Effector memory CD8-positive, alpha-beta T cell (primary cell): ENCODE results near the gene DOCK2.
A peak's percentile ranks its signal among the peaks of the same experiment; 100 is the strongest.

Experiments used
- ATAC-seq: fragments of 150-1000 bp; cut with Tn5 transposase; replicated peaks from 2 replicates; pipeline ENCODE4 v1.10.0; 2021; ENCODE audit warnings: mild to moderate bottlenecking, moderate library complexity
- DNase-seq, 3 experiments: peaks; one replicate each; pipeline ENCODE4 v3.0.0; 2021
- H3K27ac Mint-ChIP-seq, 2 donors: one replicate each; pipeline ENCODE4 v1.8.0; 2022; ENCODE audit warnings: mild to moderate bottlenecking in 2 of 2, mixed read lengths in 2 of 2, moderate library complexity in 2 of 2
- H3K27me3 Mint-ChIP-seq, 2 donors: one replicate each; pipeline ENCODE4 v1.8.0; 2022; ENCODE audit warnings: mixed read lengths in 2 of 2
- H3K36me3 Mint-ChIP-seq: one replicate; pipeline ENCODE4 v1.8.0; 2022; ENCODE audit warnings: mild to moderate bottlenecking, moderate library complexity, mixed read lengths; ENCODE audit not compliant: insufficient read depth
- H3K4me1 Mint-ChIP-seq, 2 donors: one replicate each; pipeline ENCODE4 v1.8.0; 2022; ENCODE audit warnings: low read depth in 2 of 2, mixed read lengths in 2 of 2
- H3K4me3 Mint-ChIP-seq, 2 donors: one replicate each; pipeline ENCODE4 v1.8.0; 2022; ENCODE audit warnings: mild to moderate bottlenecking in 2 of 2, mixed read lengths in 2 of 2, moderate library complexity in 2 of 2
- H3K9me3 Mint-ChIP-seq, 2 donors: one replicate each; pipeline ENCODE4 v1.8.0; 2022; ENCODE audit warnings: mixed read lengths in 2 of 2

Gene DOCK2

GRCh38 chr5:169627551-169627950 is 9.5 kb upstream of the DOCK2 start:
- Mint-ChIP-seq H3K36me3 (no peaks in the 10 kb centered on the region), H3K4me3 (no peak overlapping the region), H3K27me3 (peaks cover 0 to 9% of the 10 kb centered on the region in 2 donors), H3K4me1 (peaks cover 0 to 7% of the 10 kb centered on the region in 2 donors), H3K27ac (no peak overlapping the region), H3K9me3 (no peaks in the 10 kb centered on the region)
- DNase-seq (no peak), ATAC-seq (no peak)

GRCh38 chr5:169628892-169629291 is 8.2 kb upstream of the DOCK2 start:
- H3K27me3 Mint-ChIP-seq: peaks cover 0 to 9% of the 10 kb centered on the region in 2 donors
- no peak for ATAC-seq
- no peaks in the 10 kb centered on the region for H3K36me3 Mint-ChIP-seq
- H3K4me1 Mint-ChIP-seq: peaks cover 0 to 7% of the 10 kb centered on the region in 2 donors
- no peak overlapping the region for H3K4me3 Mint-ChIP-seq
- no peak overlapping the region for H3K27ac Mint-ChIP-seq
- DNase-seq: no peak
- no peaks in the 10 kb centered on the region for H3K9me3 Mint-ChIP-seq

- no peak overlapping the region for H3K27ac Mint-ChIP-seq
- DNase-seq (no peak), ATAC-seq (no peak)
- H3K36me3 Mint-ChIP-seq: peaks cover 3% of the 10 kb centered on the region
- H3K27me3 Mint-ChIP-seq: peaks cover 0 to 9% of the 10 kb centered on the region in 2 donors
- no peak overlapping the region for H3K4me3 Mint-ChIP-seq
- peaks cover 0 to 4% of the 10 kb centered on the region in 2 donors for H3K4me1 Mint-ChIP-seq
- H3K9me3 Mint-ChIP-seq: no peaks in the 10 kb centered on the region
Observed at GRCh38 chr5:169629847-169630548, 7.1 kb upstream of the DOCK2 start.

- ATAC-seq (no peak), DNase-seq (no peak)
- Mint-ChIP-seq H3K4me1 (peaks cover 0 to 8% of the 10 kb centered on the region in 2 donors), H3K36me3 (peaks cover 3% of the 10 kb centered on the region), H3K27me3 (peaks cover 0 to 9% of the 10 kb centered on the region in 2 donors), H3K9me3 (no peaks in the 10 kb centered on the region), H3K4me3 (no peak overlapping the region), H3K27ac (no peak overlapping the region)
Observed at GRCh38 chr5:169631360-169631759, 5.7 kb upstream of the DOCK2 start.

GRCh38 chr5:169632946-169633345 is 4.1 kb upstream of the DOCK2 start:
- H3K36me3 Mint-ChIP-seq: peaks cover 16% of the 10 kb centered on the region

GRCh38 chr5:169634606-169635005 is 2.5 kb upstream of the DOCK2 start:
- DNase-seq: no peak
- no peak for ATAC-seq
- peaks cover 0 to 7% of the 10 kb centered on the region in 2 donors for H3K27me3 Mint-ChIP-seq
- H3K9me3 Mint-ChIP-seq: no peaks in the 10 kb centered on the region
- peaks cover 22 to 31% of the 10 kb centered on the region in 2 donors for H3K4me1 Mint-ChIP-seq
- H3K36me3 Mint-ChIP-seq: peaks cover 21% of the 10 kb centered on the region
- no peak overlapping the region for H3K4me3 Mint-ChIP-seq
- H3K27ac Mint-ChIP-seq: no peak overlapping the region

More at GRCh38 chr5:169632946-169633345, 4.1 kb upstream of the DOCK2 start:
- H3K9me3 Mint-ChIP-seq: no peaks in the 10 kb centered on the region
- no peak overlapping the region for H3K27ac Mint-ChIP-seq
- ATAC-seq: no peak
- no peak overlapping the region for H3K4me3 Mint-ChIP-seq
- H3K27me3 Mint-ChIP-seq: peaks cover 0 to 9% of the 10 kb centered on the region in 2 donors
- peaks cover 7 to 15% of the 10 kb centered on the region in 2 donors for H3K4me1 Mint-ChIP-seq
- DNase-seq: no peak

- H3K36me3 Mint-ChIP-seq: peaks cover 21% of the 10 kb centered on the region
- peak overlapping the region in 1 of 2 donors; percentile 96 for H3K27ac Mint-ChIP-seq
- no peak for DNase-seq
- no peak for ATAC-seq
- H3K27me3 Mint-ChIP-seq: no peaks in the 10 kb centered on the region
- H3K9me3 Mint-ChIP-seq: no peaks in the 10 kb centered on the region
- peaks cover 33 to 40% of the 10 kb centered on the region in 2 donors for H3K4me1 Mint-ChIP-seq
- H3K4me3 Mint-ChIP-seq: peak overlapping the region; percentile 97 to 98
Observed at GRCh38 chr5:169635936-169636335, 1.1 kb upstream of the DOCK2 start.

- peaks cover 40 to 46% of the 10 kb centered on the region in 2 donors for H3K4me1 Mint-ChIP-seq
Observed at GRCh38 chr5:169636477-169637084, 494 bp upstream of the DOCK2 start.

GRCh38 chr5:169637549-169638121 is 560 bp downstream of the DOCK2 start:
- peak overlapping the region; percentile 96 for H3K27ac Mint-ChIP-seq
- peak overlapping the region; percentile 97 to 98 for H3K4me3 Mint-ChIP-seq
- ATAC-seq (peak; percentile 83), DNase-seq (peak; percentile 56 to 66 (median 63))
- H3K4me1 Mint-ChIP-seq: peaks cover 46 to 56% of the 10 kb centered on the region in 2 donors
- H3K36me3 Mint-ChIP-seq: peaks cover 26% of the 10 kb centered on the region
- no peaks in the 10 kb centered on the region for H3K27me3 Mint-ChIP-seq
- no peaks in the 10 kb centered on the region for H3K9me3 Mint-ChIP-seq

More at GRCh38 chr5:169636477-169637084, 494 bp upstream of the DOCK2 start:
- Mint-ChIP-seq H3K4me3 (peak overlapping the region; percentile 97 to 98), H3K9me3 (no peaks in the 10 kb centered on the region), H3K27me3 (no peaks in the 10 kb centered on the region), H3K36me3 (peaks cover 22% of the 10 kb centered on the region), H3K27ac (peak overlapping the region; percentile 96)
- DNase-seq (no peak), ATAC-seq (no peak)

- H3K27ac Mint-ChIP-seq: peak overlapping the region in 1 of 2 donors; percentile 33
- peaks cover 27% of the 10 kb centered on the region for H3K36me3 Mint-ChIP-seq
- DNase-seq: no peak
- peaks cover 71 to 78% of the 10 kb centered on the region in 2 donors for H3K4me1 Mint-ChIP-seq
- peak overlapping the region in 1 of 2 donors; percentile 30 for H3K4me3 Mint-ChIP-seq
- no peaks in the 10 kb centered on the region for H3K9me3 Mint-ChIP-seq
- no peaks in the 10 kb centered on the region for H3K27me3 Mint-ChIP-seq
- no peak for ATAC-seq
Observed at GRCh38 chr5:169641253-169641652, 4.2 kb downstream of the DOCK2 start.

- Mint-ChIP-seq H3K4me3 (peak overlapping the region in 1 of 2 donors; percentile 57), H3K36me3 (peaks cover 9% of the 10 kb centered on the region), H3K27me3 (no peaks in the 10 kb centered on the region), H3K4me1 (peaks cover 82 to 85% of the 10 kb centered on the region in 2 donors), H3K27ac (peak overlapping the region; percentile 94 to 98), H3K9me3 (no peaks in the 10 kb centered on the region)
- DNase-seq: no peak
- no peak for ATAC-seq
Observed at GRCh38 chr5:169646856-169647255, 9.8 kb downstream of the DOCK2 start.

- H3K4me3 Mint-ChIP-seq: peak overlapping the region; percentile 56 to 57
- no peaks in the 10 kb centered on the region for H3K9me3 Mint-ChIP-seq
- H3K27me3 Mint-ChIP-seq: no peaks in the 10 kb centered on the region
- no peak for ATAC-seq
- DNase-seq: no peak
- peak overlapping the region; percentile 94 to 98 for H3K27ac Mint-ChIP-seq
- H3K4me1 Mint-ChIP-seq: peaks cover 85 to 86% of the 10 kb centered on the region in 2 donors
- H3K36me3 Mint-ChIP-seq: peaks cover 8% of the 10 kb centered on the region
Observed at GRCh38 chr5:169647566-169647965, 10.5 kb downstream of the DOCK2 start.

GRCh38 chr5:169648725-169649310 is 11.7 kb downstream of the DOCK2 start:
- no peak for DNase-seq
- peaks cover 8% of the 10 kb centered on the region for H3K36me3 Mint-ChIP-seq
- no peak for ATAC-seq

More at GRCh38 chr5:169648725-169649310, 11.7 kb downstream of the DOCK2 start:
- H3K27ac Mint-ChIP-seq: peak overlapping the region; percentile 94 to 98
- H3K4me3 Mint-ChIP-seq: peak overlapping the region; percentile 74 to 78
- H3K9me3 Mint-ChIP-seq: no peaks in the 10 kb centered on the region
- peaks cover 90 to 91% of the 10 kb centered on the region in 2 donors for H3K4me1 Mint-ChIP-seq
- no peaks in the 10 kb centered on the region for H3K27me3 Mint-ChIP-seq
